ENCODE data around the gene EID3.
"Not testable (repeated sequence)": the region's sequence is repeated elsewhere in the genome, so short reads cannot be mapped to it uniquely, and the experiment has no call there.

EID3 gene

DNA sequence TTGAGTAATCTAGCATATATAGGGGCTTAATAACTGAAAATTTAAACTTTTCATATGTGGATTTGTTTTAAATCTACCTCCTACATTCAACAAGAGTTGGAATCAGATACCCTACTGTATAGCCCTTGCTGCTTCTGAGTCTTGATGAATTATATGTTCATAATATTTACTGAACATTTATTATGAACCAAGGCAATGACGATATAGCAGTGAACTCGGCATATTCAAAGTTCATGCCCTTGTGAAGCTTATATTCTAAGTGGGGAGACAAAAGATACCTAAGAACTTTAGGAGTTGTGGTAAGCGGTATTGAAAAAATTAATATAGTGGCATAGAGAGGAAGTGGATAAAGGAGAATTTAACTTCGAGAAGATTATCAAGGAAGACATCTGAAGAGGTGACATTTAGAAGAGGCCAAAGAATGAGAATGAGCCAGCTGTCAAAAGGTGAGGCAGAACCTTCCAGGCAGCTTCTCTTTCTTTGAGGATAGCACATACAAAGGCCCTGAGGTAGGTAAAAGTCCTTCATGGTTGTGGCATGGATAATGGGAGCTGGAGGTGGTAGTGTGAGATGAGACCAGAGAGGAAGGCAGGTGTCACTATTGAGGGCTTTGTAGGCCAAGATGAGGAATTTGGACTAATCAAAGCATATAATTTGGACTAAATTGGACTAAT, 10.2 kb downstream of the EID3 start:
- no peak for DNase-seq (ENCODE audit: low read depth)

DNA sequence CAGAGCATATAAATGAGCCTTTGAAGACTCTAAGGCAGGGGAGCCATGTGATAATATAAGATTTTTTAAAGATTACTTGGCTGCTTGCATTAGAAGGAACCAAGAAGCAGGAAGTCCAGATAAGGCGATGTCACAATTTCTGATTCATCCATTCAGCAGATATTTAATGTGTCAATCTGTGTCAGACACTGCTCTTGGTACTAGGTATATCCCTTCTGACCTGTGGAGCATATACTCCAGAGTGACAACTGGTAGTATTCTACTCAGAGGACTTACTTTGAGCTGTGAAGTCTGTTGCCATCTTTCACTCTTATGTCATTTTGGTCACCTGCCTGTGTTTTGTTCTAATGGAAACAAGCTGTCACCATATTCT, 10.7 kb downstream of the EID3 start:
- no peak for DNase-seq (ENCODE audit: low read depth)

DNA sequence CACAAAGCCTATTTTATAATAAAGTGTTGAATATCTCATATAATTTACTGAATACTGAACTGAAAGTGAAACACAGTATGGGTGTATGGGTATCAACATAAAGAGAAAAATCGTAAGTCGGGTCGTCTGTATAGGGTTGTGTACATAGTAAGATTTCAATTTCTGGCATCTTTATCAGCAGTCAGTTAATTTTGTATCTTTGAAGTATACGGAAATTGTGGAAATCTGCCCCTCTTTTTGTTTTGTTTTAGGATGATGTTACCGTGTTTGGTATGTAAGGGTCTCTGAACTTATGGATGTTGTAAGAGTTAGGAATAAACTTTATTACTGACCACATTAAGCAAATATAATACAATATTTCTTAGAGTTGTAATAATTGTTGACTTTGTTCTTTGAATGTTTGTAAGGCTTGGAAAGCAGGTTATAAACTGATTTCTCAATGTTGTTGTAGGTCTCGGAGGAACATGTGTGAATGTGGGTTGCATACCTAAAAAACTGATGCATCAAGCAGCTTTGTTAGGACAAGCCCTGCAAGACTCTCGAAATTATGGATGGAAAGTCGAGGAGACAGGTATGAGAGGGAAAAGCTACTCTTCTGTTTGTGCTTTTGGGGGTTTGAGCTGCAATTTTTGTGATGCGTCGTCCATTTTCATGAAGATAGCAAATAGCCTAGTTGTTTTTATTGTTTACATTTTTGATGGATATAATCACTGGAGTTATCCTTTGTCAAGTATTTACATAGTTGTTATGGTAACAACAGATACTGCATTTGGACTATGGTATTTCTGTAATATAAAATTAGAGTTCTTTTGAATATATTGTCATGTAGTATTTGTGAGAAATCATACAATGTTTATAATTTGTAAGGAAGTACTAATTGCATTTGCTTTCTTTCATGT, 12.0 kb downstream of the EID3 start:
- no peak for DNase-seq (ENCODE audit: low read depth)

DNA sequence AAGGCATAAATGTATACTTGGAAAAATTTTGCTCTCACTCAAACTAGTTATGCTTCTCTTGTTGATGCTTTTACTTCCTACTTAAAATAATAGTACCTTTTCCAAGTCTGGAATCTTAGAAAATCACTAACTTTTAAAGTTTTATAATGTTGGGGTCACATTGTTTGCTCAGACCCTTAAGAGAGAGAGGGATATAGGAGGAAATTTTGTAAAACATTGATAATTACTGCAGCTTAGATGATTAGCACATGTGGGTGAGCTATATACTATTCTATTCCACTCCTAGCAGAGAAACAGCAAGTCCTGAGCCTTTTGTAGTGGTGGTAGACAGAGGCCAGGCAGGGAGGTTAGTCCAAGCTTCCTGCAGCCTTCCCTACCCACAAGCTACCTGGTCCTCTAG, 13.4 kb downstream of the EID3 start:
- DNase-seq (ENCODE audit: low read depth) = no peak

DNA sequence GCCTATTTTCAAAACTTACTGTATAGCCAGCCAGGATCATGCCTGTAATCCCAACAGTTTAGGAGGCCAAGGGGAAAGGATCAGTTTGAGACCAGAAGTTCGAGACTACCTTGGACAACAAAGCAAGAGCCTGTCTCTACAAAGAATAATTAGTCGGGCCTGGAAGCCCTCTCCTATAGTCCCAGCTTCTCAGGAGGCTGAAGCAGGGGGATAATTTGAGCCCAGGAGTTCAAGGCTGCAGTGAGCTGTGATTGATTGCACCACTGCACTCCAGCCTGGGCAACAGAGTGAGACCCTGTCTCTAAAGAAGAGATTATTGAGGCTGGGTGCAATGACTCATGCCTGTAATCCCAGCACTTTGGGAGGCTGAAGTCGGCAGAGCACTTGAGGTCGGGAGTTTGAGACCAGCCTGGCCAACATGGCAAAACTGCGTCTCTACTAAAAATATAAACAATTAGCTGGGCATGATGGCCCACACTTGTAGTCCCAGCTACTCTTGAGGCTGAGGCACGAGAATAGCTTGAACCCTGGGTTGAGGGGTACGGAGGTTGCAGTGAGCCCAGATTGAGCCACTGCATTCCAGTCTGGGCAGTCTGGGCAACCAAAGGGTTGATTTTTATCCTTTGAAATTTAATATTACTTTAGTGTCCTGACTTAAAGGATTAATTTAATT, 14.1 kb downstream of the EID3 start:
- no peak for DNase-seq (ENCODE audit: low read depth)

DNA sequence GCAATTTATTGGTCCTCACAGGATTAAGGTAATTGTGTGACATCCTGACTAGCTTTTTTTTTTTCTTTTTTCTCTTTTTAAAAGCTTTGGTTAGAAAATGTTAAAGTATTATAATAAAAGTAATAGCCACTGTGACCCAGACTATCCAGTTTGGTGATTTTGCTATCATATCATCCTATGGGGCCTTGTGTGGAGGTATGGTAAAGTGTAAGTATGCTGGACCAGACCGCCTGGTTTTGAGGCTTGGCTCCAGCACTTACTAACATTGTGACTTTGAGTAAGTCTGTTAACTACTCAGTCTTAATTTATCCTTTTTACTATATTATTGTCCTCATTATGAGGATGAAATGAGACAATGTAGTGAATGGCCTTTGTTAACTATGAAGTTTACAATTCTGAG, 15.5 kb downstream of the EID3 start:
- no peak for DNase-seq (ENCODE audit: low read depth)

DNA sequence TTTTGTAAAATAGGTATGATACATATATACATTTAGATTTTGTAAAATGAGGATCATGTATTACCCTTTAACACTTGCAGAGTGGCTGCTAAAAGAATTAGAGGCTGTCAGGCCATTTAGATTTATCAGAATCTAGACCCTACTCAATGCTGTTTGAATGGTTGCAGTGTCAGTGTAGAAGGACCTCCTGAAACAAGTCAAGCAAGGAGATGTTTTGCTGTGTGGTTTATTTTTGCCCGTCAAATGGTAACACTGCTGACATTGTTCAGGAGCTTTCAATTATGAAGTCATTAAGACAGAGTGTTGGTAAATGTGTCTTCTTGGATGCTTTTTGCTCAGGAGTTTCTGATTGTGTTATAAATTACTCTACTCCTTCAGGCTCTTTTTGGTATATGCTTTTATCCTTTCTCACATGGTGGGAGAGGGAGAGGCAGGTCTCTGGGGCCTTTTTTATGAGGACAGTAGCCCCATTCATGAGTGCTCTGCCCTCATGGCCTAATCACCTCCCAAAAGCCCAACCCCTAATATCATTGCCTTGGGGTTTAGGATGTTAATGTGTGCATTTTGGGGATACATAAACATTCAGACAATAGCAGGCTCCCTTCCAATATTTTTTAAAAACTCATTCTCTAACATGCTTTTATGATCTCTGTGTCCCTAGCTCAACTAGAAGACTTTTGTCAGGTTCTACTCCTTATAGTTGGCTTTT, 16.5 kb downstream of the EID3 start:
- no peak for DNase-seq (ENCODE audit: low read depth)

DNA sequence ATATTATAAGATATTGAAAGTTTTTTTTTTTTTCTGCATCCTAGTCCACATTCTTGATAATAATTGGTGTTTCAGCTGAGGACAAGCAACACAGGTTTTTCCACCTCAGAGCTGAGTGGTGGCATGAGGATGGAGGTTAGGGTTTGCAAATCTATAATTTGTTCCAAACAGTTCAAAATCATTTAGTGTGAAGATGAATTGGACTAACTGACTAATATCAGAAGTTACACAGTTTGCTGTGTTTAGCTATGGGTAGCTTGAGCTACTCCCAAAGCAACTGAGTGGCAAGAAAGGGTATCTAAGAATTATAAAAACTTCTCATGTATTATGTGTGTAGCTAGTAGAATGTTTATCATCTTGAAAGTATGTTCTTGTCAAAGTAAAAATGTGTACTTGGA, 17.1 kb downstream of the EID3 start:
- no peak for DNase-seq (ENCODE audit: low read depth)

DNA sequence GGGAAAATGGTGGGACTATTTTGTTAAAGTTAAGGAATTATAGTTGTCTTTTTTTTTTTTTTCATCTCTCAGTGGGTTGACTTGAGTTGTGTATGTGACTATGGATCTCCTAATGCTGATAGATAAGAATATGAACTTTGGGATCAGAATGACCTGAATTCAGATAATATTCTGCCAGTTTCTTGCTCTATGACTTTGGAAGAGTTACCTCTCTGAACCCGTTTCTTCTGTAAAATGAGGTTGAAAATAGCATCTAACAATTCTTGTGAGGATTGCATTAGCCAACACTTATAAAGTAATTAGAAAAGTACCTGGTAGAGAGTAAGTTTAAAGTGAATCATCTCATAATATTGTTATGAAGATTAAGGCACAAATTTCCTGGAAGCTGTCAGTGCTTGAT, 18.4 kb downstream of the EID3 start:
- no peak for DNase-seq (ENCODE audit: low read depth)

DNA sequence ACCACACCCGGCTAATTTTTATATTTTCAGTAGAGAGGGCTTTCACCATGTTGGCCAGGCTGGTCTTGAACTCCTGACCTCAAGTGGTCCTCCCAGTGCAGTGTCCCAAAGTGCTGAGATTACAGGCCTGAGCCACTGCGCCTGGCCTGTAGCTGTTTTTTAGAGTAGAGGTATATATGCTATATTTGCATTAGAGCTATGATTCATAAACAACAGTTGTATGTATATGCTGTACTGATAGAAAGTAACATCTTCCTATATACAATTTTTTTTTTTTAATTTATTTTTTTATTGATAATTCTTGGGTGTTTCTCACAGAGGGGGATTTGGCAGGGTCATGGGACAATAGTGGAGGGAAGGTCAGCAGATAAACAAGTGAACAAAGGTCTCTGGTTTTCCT, 19.0 kb downstream of the EID3 start:
- DNase-seq (ENCODE audit: low read depth) = not testable (repeated sequence)

DNA sequence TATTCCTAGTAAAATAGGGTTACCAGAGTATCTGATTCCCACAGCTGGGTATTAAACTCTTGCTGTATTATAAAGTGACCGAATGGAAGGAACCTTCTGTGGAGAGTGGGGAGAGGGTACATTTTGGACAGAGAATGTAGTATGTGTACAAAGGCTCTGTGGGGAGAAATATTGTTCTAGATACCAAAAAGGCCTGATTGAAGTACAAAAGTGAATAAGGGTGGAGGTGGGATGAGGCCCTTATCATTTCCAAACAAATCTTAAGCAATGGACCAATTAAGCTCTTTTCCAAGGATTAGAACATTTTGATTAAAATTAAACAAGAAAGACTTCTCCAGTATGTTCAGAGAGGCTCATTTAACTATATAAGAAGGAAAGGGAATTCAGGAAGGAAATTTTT, 20.4 kb downstream of the EID3 start:
- no peak for DNase-seq (ENCODE audit: low read depth)

DNA sequence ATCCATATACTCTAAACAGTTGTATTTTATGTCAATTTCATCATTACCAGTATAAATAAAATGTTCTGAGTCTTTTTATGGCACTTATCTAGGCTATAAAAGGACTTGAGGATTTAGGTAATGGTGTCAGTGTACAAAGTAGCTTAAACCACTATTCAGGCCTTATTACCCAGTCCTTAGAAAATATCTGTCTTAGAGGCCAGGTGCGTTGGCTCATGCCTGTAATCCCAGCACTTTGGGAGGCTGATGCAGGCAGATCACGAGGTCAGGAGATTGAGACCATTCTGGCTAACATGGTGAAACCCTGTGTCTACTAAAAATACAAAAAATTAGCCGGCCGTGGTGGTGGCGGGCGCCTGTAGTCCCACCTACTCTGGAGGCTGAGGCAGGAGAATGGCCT, 24.7 kb downstream of the EID3 start:
- DNase-seq (ENCODE audit: low read depth) = not testable (repeated sequence)

DNA sequence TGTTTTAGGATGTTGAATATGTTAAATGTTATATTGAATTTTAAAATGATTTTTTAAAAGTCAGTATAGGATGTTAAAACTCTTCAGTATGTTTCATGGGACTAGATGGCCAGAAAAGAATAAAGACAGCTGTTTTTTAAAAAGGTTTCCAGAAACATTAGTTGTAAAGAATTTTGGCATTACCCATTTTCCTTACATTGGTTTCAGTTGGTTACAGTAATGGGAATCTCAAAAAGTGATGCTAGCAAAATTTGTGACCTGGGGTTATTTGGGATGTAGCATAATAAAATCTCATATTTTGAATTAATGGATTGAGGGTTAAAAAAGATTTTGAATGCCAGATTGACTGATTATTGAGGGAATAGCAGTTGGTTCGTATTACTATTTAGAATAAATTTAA, 25.3 kb downstream of the EID3 start:
- no peak for DNase-seq (ENCODE audit: low read depth)

DNA sequence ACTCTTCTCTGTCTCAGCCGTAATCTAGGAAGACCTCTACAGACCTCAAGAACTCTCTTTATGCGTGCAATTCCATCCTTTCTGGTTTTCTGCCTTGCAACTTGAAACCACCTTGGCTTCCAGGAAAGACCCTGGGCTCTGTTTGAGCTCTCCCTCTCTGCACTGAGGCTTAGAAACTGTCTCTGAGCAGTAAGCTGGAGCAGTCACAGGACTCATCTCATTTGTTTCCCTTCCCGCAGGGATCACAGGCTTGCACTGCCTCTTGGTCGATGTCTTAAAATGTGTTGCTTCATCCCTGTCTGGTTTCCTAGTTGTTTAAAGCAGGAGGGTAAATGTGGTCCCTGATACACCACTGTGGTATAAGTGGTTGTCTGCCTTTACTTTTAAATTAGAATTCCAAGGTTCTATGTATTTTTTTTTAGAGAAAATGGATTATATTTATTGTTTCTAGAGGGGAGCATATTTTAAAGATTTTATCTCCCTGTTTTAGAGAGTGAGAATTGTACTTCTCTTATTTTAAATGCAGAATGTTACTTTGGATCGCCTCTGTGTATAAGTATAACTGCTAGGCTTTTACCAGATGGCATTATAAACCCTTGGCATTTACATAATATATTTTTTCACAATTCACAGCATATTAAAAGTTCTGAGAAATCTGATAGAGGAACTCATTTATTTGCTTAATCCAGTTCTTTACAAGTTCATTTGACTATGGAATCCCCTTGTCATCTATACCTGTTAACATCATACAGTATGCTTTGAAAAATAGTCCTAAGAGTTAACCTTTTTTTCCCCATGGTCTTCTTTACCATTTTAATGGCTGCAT, 26.4 kb downstream of the EID3 start:
- DNase-seq (ENCODE audit: low read depth) = no peak

DNA sequence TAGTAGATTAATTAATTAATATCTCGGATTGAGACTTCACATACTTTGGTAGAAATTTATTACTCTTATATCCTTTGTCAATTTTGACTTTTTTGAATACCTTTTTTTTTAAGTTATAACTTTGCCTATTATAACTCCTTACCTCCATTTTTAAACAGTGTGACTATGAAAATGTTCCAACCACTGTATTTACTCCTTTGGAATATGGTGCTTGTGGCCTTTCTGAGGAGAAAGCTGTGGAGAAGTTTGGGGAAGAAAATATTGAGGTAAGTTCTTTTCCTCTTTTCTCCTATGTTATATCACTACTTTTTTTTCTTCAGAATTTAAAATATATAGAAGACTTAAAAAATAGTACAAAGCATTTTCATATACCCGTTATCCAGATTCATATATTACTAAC, 27.8 kb downstream of the EID3 start:
- no peak for DNase-seq (ENCODE audit: low read depth)

DNA sequence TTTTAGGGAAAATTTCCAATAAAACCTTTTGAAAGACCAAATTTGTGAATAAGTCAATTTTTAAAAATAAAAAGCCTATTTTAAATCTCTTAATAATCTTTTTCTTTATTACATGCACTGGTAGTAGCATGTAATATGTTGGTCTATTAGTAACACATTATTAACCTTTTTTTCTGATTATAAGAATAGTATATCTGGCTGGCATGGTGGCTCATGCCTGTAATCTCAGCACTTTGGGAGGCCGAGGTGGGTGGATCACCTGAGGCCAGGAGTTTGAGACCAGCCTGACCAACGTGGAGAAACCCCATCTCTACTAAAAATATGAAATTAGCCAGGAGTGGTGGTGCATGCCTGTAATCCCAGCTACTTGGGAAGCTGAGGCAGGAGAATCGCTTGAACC, 28.7 kb downstream of the EID3 start:
- not testable (repeated sequence) for DNase-seq (ENCODE audit: low read depth)

DNA sequence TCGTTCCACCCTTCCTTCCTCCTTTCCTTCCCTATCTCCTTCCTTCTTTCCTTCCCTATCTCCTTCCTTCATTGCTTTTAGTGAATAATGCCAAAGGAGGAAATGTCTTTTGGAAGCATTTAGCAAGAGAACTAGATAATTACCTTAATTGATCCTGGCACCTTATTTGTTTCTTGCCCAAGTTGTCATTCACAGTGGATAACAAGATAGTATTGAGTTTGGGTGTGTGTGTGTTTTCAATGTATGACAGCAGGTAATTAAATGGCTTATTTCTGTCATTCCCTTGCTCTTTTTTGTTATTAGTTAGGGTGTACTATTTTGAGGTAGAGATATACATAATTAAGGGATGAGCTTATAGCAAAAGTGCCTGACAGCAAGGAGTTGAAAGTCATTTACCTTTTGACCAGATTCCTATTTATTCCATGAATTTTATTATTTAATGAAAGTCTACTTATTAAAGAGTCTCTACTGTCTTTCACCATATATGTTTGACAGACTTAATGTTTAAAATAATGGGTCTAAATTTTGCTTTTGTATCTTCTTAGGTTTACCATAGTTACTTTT, 30.2 kb downstream of the EID3 start:
- no peak for DNase-seq (ENCODE audit: low read depth)

DNA sequence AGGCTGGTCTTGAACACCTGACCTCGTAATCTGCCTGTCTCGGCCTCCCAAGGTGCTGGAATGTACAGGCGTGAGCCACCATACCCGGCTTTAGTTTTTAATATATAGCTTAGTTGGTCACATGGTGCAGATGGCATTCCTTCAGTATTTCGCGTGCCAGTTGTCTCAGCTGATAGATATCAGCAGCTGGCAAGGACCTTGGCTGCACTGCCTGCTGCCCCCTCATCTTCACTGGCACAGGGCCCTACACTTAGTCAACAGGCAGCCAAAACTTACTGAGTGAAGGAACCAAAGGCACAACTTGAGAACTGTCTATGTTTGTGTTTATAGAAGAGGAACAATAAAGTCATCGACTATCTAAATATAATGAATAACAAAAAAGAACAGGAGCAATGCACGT, 31.0 kb downstream of the EID3 start:
- no peak for DNase-seq (ENCODE audit: low read depth)

DNA sequence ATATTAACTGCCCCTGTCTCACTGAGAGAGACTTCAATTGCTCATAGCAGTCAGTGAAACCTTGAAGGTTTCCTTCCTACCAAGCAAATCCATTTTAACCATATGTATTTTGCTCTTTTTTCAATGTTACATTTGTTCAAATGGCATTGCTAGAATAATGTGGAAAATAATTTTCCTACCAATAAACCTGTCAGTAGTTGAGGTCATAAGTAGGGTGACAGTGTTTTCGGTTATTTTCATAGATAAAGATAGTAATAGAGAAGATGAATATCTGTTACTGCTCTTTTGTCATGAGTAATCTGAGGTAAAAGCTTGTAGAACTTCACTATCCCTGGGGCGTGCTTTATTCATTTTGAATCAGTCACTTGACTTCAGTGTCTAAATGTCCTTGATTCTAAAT, 32.6 kb downstream of the EID3 start:
- no peak for DNase-seq (ENCODE audit: low read depth)

DNA sequence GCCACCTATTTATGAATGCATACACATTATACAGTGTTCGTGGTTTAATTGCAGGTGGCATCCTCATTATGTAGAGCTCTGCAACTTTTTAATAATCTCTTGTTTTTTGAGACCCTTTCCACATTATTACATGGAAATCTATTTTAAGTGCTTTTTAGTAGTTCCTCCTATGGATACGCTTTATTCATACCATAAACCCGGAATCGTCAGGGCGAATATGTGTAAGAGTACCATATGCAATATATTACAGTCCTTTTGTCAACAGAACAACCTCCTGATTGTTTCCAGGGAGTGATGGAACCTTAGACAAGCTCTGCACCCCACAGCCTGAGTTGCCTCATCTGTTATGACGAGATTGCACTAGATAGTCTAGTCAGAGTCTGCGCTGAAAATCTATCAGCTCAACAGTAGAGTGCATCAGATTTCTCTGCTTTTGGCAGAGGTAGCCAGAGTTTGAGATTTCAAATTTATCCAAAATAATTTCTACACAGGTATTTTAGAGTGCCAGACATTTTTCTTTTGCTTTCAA, 33.6 kb downstream of the EID3 start:
- DNase-seq (ENCODE audit: low read depth) = no peak

DNA sequence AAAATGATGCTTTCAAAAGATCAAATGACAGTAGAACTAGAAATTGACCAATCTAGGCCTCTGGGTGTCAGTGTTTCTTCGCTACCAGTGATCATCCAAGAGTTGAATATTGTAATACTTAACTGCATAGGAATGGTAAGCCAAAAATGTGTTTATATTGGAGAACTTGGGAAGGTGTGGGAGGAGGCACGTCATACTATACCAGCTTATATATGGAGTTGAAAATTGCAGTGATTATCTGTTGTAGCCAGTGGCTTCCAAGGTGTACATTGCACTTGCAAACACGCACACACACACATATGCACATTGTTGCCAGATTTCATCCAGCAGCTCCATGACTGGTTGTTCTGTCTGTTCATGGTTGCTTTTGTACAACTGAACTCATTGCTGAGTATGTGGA, 36.1 kb downstream of the EID3 start:
- no peak for DNase-seq (ENCODE audit: low read depth)
